ENCODE results near the gene MCTP1.

MCTP1 gene

GRCh38 chr5:94853120-94853519 is 431.8 kb downstream of the MCTP1 start:
- Histone ChIP-seq H3K9me2 (replicated peaks; ENCODE audit: control insufficient read depth, low read length) (no peaks in the 10 kb centered on the region), H3K27ac (ENCODE audit: low read depth, low read length) (no peak overlapping the region), H3K79me2 (ENCODE audit: control insufficient read depth, low read length) (no peaks in the 10 kb centered on the region), H3K4me2 (ENCODE audit: low read length) (no peak overlapping the region), H3K36me3 (ENCODE audit: control insufficient read depth, low read length) (no peaks in the 10 kb centered on the region), H4K20me1 (ENCODE audit: control insufficient read depth, insufficient read depth, low read depth, low read length) (no peaks in the 10 kb centered on the region), H3K27me3 (ENCODE audit: control insufficient read depth, low read length) (0 out of 2 replicates have a peak, but pooled peaks cover 5% of the 10 kb centered on the region), H3K4me3 (ENCODE audit: low read length) (no peak overlapping the region), H3K9me3 (ENCODE audit: control insufficient read depth, insufficient read depth, low read length) (no peaks in the 10 kb centered on the region), H3F3A (ENCODE audit: control insufficient read depth, insufficient read depth) (no peaks in the 10 kb centered on the region), H3K4me1 (ENCODE audit: control insufficient read depth, low read length) (peaks cover 4% of the 10 kb centered on the region)
- no peak for TF ChIP-seq CTCF (IDR thresholded peaks at IDR 0.05; ENCODE audit: low read depth, low read length, poor library complexity, severe bottlenecking)
- no peak for TF ChIP-seq EZH2phosphoT487 (IDR thresholded peaks at IDR 0.05; ENCODE audit: borderline replicate concordance, low read length)

- Histone ChIP-seq H3F3A (ENCODE audit: control insufficient read depth, insufficient read depth) (no peaks in the 10 kb centered on the region), H3K27ac (ENCODE audit: low read depth, low read length) (no peak overlapping the region), H3K27me3 (ENCODE audit: control insufficient read depth, low read length) (0 out of 2 replicates have a peak, but pooled peaks cover 11% of the 10 kb centered on the region), H3K4me2 (ENCODE audit: low read length) (no peak overlapping the region), H3K79me2 (ENCODE audit: control insufficient read depth, low read length) (no peaks in the 10 kb centered on the region), H3K36me3 (ENCODE audit: control insufficient read depth, low read length) (no peaks in the 10 kb centered on the region), H3K4me3 (ENCODE audit: low read length) (no peak overlapping the region), H3K4me1 (ENCODE audit: control insufficient read depth, low read length) (peaks cover 4% of the 10 kb centered on the region), H3K9me2 (replicated peaks; ENCODE audit: control insufficient read depth, low read length) (no peaks in the 10 kb centered on the region), H3K9me3 (ENCODE audit: control insufficient read depth, insufficient read depth, low read length) (no peaks in the 10 kb centered on the region), H4K20me1 (ENCODE audit: control insufficient read depth, insufficient read depth, low read depth, low read length) (no peaks in the 10 kb centered on the region)
- TF ChIP-seq CTCF (IDR thresholded peaks at IDR 0.05; ENCODE audit: low read depth, low read length, poor library complexity, severe bottlenecking) (no peak), EZH2phosphoT487 (IDR thresholded peaks at IDR 0.05; ENCODE audit: borderline replicate concordance, low read length) (no peak)
Measured at GRCh38 chr5:94850960-94851359, 433.9 kb downstream of the MCTP1 start.

GRCh38 chr5:94849821-94850736 is 434.8 kb downstream of the MCTP1 start:
- TF ChIP-seq EZH2phosphoT487 (IDR thresholded peaks at IDR 0.05; ENCODE audit: borderline replicate concordance, low read length): no peak
- peak; percentile 71 for TF ChIP-seq CTCF (IDR thresholded peaks at IDR 0.05; ENCODE audit: low read depth, low read length, poor library complexity, severe bottlenecking)
- Histone ChIP-seq H3F3A (ENCODE audit: control insufficient read depth, insufficient read depth) (no peaks in the 10 kb centered on the region), H3K79me2 (ENCODE audit: control insufficient read depth, low read length) (no peaks in the 10 kb centered on the region), H3K36me3 (ENCODE audit: control insufficient read depth, low read length) (no peaks in the 10 kb centered on the region), H3K4me3 (ENCODE audit: low read length) (no peak overlapping the region), H3K4me2 (ENCODE audit: low read length) (no peak overlapping the region), H3K9me3 (ENCODE audit: control insufficient read depth, insufficient read depth, low read length) (no peaks in the 10 kb centered on the region), H3K27me3 (ENCODE audit: control insufficient read depth, low read length) (0 out of 2 replicates have a peak, but pooled peaks cover 11% of the 10 kb centered on the region), H3K4me1 (ENCODE audit: control insufficient read depth, low read length) (peaks cover 4% of the 10 kb centered on the region), H4K20me1 (ENCODE audit: control insufficient read depth, insufficient read depth, low read depth, low read length) (no peaks in the 10 kb centered on the region), H3K27ac (ENCODE audit: low read depth, low read length) (no peak overlapping the region), H3K9me2 (replicated peaks; ENCODE audit: control insufficient read depth, low read length) (no peaks in the 10 kb centered on the region)
